HG03439 (cell line): ENCODE measurements around the gene BTBD8.
"Not testable (repeated sequence)": the region's sequence is repeated elsewhere in the genome, so short reads cannot be mapped to it uniquely, and the experiment has no call there.

Experiments
- ATAC-seq: cut with Tn5 transposase; IDR thresholded peaks from one replicate; pipeline ENCODE4 v1.9.1; 2021; ENCODE audit warnings: mild to moderate bottlenecking, moderate library complexity; ENCODE audit not compliant: unreplicated experiment

Gene BTBD8

GRCh38 chr1:92080128-92080985 lies at the start of gene BTBD8:
Gene BTBD8, plus strand, starts transcription at chr1:92080345. Its CDS starts 227 bp downstream, at chr1:92080572.
- ATAC-seq, result peak; percentile 96

GRCh38 chr1:92030656-92031107 lies 49.5 kb upstream of the BTBD8 start:
- ATAC-seq, result no peak

GRCh38 chr1:92031281-92032110 lies 48.6 kb upstream of the BTBD8 start:
- ATAC-seq, result no peak

- no peak for ATAC-seq
These were observed 42.7 kb upstream of the BTBD8 start for GRCh38 chr1:92037400-92037799.

GRCh38 chr1:92038695-92039346 lies 41.3 kb upstream of the BTBD8 start:
- no peak for ATAC-seq

- ATAC-seq, result no peak
These were observed 39.2 kb upstream of the BTBD8 start for GRCh38 chr1:92040971-92041370.

- no peak for ATAC-seq
These were observed 36.5 kb upstream of the BTBD8 start for GRCh38 chr1:92043621-92044020.

- no peak for ATAC-seq
These were observed 34.2 kb upstream of the BTBD8 start for GRCh38 chr1:92045766-92046495.

GRCh38 chr1:92051948-92052347 lies 28.2 kb upstream of the BTBD8 start:
- no peak for ATAC-seq

GRCh38 chr1:92065042-92065441 lies 15.1 kb upstream of the BTBD8 start:
- ATAC-seq, result no peak

GRCh38 chr1:92066321-92066720 lies 13.8 kb upstream of the BTBD8 start:
- ATAC-seq, result no peak

- no peak for ATAC-seq
These were observed 9.3 kb upstream of the BTBD8 start for GRCh38 chr1:92070892-92071291.

GRCh38 chr1:92074446-92074845 lies 5.7 kb upstream of the BTBD8 start:
- not testable (repeated sequence) for ATAC-seq

GRCh38 chr1:92075311-92075710 lies 4.8 kb upstream of the BTBD8 start, which contains the start of gene SETSIP:
Gene SETSIP, minus strand, starts transcription at chr1:92075411. Its CDS starts 0 bp downstream, at chr1:92075411.
- ATAC-seq, result no peak

- no peak for ATAC-seq
These were observed 3.8 kb upstream of the BTBD8 start for GRCh38 chr1:92076363-92076762.

GRCh38 chr1:92078077-92078476 lies 2.1 kb upstream of the BTBD8 start:
- not testable (repeated sequence) for ATAC-seq

- no peak for ATAC-seq
These were observed 704 bp upstream of the BTBD8 start for GRCh38 chr1:92079441-92079840.

- no peak for ATAC-seq
These were observed 886 bp downstream of the BTBD8 start for GRCh38 chr1:92081031-92081430.

- ATAC-seq, result no peak
These were observed 4.5 kb downstream of the BTBD8 start for GRCh38 chr1:92084651-92085050.

- no peak for ATAC-seq
These were observed 5.6 kb downstream of the BTBD8 start for GRCh38 chr1:92085727-92086126.
